Suprapubic skin (tissue), 4 donors: ENCODE data around the gene SCYGR2. TPM values are rescaled to one million over a fixed set of nuclear protein-coding genes. Genes with fewer than 3 reads are reported as not detected.

ENCODE experiments used
- DNase-seq, 2 donors: peaks; one replicate each; pipeline ENCODE4 v3.0.0-alpha.2; 2019; ENCODE audit warnings: low spot score in 2 of 2
- H3K27ac ChIP-seq: fragments of 200-600 bp; sonication (generic); one replicate; pipeline ENCODE4 v1.5.1; 2019
- H3K27me3 ChIP-seq: fragments of 200-600 bp; sonication (generic); one replicate; pipeline ENCODE4 v1.5.1; 2019
- H3K36me3 ChIP-seq: fragments of 200-600 bp; sonication (generic); one replicate; pipeline ENCODE4 v1.5.1; 2019
- H3K4me1 ChIP-seq: fragments of 200-600 bp; sonication (generic); one replicate; pipeline ENCODE4 v1.5.1; 2019
- H3K4me3 ChIP-seq: fragments of 200-600 bp; sonication (generic); one replicate; pipeline ENCODE4 v1.5.1; 2019; ENCODE audit warnings: mild to moderate bottlenecking
- H3K9me3 ChIP-seq: fragments of 200-600 bp; sonication (generic); one replicate; pipeline ENCODE4 v1.5.1; 2019
- EP300 ChIP-seq: sonication (generic); formaldehyde crosslinking; IDR thresholded peaks from one replicate; pipeline ENCODE4 v1.6.1; 2017; ENCODE audit warnings: antibody characterized with exemption
- POLR2A ChIP-seq, 2 donors: fragments of 450-650 bp; IDR thresholded peaks; one replicate each; pipeline ENCODE4 v1.6.1; 2017; ENCODE audit warnings: antibody characterized with exemption in 2 of 2, mild to moderate bottlenecking in 2 of 2, moderate library complexity in 2 of 2
- POLR2AphosphoS5 ChIP-seq, 3 donors: sonication (generic); formaldehyde crosslinking; IDR thresholded peaks; one replicate each; pipeline ENCODE4 v1.6.1; 2017; ENCODE audit warnings: antibody characterized with exemption in 3 of 3
- WGBS: methylation state at CpG from one replicate; pipeline ENCODE4 v1.1.5; 2018; 5-methylcytosine and 5-hydroxymethylcytosine counted together
- total RNA-seq, 4 donors: library from RNA; depleted of rRNA; stranded (reverse); fragments of >200 nt; gene quantifications; one replicate each; pipeline ENCODE4 v1.1.0, GENCODE V29; 2016
- TF ChIP-seq, protein P1 (sequence below), 2 donors: fragments of 200-600 bp in 1 of 2; fragments of 450-650 bp in 1 of 2; sonication (generic) in 1 of 2; IDR thresholded peaks; one replicate each; pipeline ENCODE4 v1.5.1; 2016 to 2019; ENCODE audit warnings: antibody characterized with exemption in 2 of 2, mild to moderate bottlenecking in 1 of 2, moderate library complexity in 1 of 2

SCYGR2 gene
- total RNA-seq, 4 donors from 2014 or later = 15.5 TPM; not detected in 3

DNA sequence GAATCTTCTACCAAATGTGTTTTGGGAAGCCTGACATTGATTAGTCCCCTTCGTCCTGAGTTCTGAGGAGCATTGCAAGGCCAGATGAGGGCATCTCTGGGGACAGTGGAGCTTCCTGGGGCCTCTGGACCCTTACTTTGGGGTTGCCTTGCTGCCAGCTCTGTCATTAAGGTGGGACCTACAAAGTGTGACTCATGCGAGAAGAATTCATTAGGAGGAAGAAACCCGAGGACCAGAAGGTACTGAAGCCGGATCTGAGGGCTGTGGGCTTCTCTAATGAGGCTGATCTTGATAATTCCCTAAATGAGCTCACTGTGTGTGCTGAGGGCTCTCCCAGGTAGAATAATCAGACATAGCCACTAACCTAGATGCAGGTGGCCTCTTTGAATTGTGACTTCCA, 695 bp upstream of the SCYGR2 start:
- DNase-seq = no peak
- TF ChIP-seq EP300 (no peak), POLR2AphosphoS5 (IDR thresholded peaks at IDR 0.05) (no peak), POLR2A (IDR thresholded peaks at IDR 0.05) (no peak)
- TF ChIP-seq, protein P1, sequence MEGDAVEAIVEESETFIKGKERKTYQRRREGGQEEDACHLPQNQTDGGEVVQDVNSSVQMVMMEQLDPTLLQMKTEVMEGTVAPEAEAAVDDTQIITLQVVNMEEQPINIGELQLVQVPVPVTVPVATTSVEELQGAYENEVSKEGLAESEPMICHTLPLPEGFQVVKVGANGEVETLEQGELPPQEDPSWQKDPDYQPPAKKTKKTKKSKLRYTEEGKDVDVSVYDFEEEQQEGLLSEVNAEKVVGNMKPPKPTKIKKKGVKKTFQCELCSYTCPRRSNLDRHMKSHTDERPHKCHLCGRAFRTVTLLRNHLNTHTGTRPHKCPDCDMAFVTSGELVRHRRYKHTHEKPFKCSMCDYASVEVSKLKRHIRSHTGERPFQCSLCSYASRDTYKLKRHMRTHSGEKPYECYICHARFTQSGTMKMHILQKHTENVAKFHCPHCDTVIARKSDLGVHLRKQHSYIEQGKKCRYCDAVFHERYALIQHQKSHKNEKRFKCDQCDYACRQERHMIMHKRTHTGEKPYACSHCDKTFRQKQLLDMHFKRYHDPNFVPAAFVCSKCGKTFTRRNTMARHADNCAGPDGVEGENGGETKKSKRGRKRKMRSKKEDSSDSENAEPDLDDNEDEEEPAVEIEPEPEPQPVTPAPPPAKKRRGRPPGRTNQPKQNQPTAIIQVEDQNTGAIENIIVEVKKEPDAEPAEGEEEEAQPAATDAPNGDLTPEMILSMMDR (IDR thresholded peaks at IDR 0.05) = no peak
- WGBS = 50% methylated on average over 4 of the region's 4 CpGs

DNA sequence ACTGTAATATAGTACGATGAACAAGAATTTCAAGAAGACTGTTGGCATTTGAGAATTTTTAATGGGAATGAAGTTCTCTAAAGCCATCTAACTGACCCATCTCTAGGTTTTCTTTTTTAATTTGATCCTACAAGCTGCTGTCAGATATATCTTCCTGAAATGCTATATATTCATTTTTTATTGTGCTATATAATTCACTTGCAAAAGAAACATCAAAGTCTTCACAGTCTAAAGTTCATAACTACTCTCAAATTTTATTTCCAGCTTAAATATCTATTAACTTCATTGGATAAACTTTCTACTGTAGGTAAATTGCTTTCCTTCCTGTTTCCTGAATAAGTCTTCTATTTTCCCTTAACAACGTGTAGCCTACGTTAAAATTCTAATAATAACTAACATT, 3.7 kb downstream of the SCYGR2 start:
- TF ChIP-seq, protein P1 (IDR thresholded peaks at IDR 0.05) = no peak
- TF ChIP-seq EP300 (no peak), POLR2A (IDR thresholded peaks at IDR 0.05) (no peak), POLR2AphosphoS5 (IDR thresholded peaks at IDR 0.05) (no peak)
- H3K4me3 ChIP-seq = no peak overlapping the region
- H3K27me3 ChIP-seq = no peaks in the 10 kb centered on the region
- no peaks in the 10 kb centered on the region for H3K36me3 ChIP-seq
- no peaks in the 10 kb centered on the region for H3K4me1 ChIP-seq
- no peak overlapping the region for H3K27ac ChIP-seq
- DNase-seq = no peak
- H3K9me3 ChIP-seq = no peaks in the 10 kb centered on the region
- 85% methylated on average over 3 of the region's 3 CpGs for WGBS

More for the DNA sequence above, 695 bp upstream of the SCYGR2 start:
- Histone ChIP-seq H3K27me3 (no peaks in the 10 kb centered on the region), H3K9me3 (no peaks in the 10 kb centered on the region), H3K27ac (no peak overlapping the region), H3K36me3 (no peaks in the 10 kb centered on the region), H3K4me1 (no peaks in the 10 kb centered on the region), H3K4me3 (no peak overlapping the region)

DNA sequence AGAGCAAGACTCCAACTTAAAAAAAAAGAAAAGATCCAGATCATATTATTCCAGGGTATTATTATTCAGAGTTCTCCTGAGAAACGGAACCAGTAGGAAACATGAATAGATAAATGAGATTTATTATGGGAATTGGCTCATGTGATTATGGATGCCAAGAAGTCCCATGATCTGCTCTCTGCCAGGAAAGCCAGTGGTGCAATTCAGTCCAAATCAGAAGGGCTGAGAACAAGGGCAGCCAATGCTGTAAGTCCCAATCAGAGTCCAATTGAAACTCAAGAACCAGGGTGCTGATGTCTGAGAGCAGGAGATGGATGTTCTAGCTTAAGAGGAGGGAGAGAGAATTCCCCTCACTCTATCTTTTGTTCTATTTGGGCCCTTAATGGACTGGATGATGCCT, 7.8 kb downstream of the SCYGR2 start:
- no peak overlapping the region for H3K27ac ChIP-seq
- H3K9me3 ChIP-seq = no peaks in the 10 kb centered on the region
- DNase-seq = no peak
- H3K36me3 ChIP-seq = no peaks in the 10 kb centered on the region
- WGBS = 70% methylated on average over 1 of the region's 1 CpG
- H3K4me3 ChIP-seq = no peak overlapping the region
- TF ChIP-seq POLR2AphosphoS5 (IDR thresholded peaks at IDR 0.05) (no peak), POLR2A (IDR thresholded peaks at IDR 0.05) (no peak), EP300 (no peak)
- TF ChIP-seq, protein P1 (IDR thresholded peaks at IDR 0.05) = no peak
- no peaks in the 10 kb centered on the region for H3K4me1 ChIP-seq
- H3K27me3 ChIP-seq = no peaks in the 10 kb centered on the region

- DNase-seq = no peak
- 60% methylated on average over 3 of the region's 3 CpGs for WGBS
- H3K27me3 ChIP-seq = no peaks in the 10 kb centered on the region
- no peak overlapping the region for H3K27ac ChIP-seq
- H3K9me3 ChIP-seq = no peaks in the 10 kb centered on the region
- TF ChIP-seq POLR2A (IDR thresholded peaks at IDR 0.05) = no peak
- TF ChIP-seq, protein P1 (IDR thresholded peaks at IDR 0.05) = no peak
- no peak for TF ChIP-seq POLR2AphosphoS5 (IDR thresholded peaks at IDR 0.05)
- no peak for TF ChIP-seq EP300
- H3K36me3 ChIP-seq = no peaks in the 10 kb centered on the region
- no peak overlapping the region for H3K4me3 ChIP-seq
- H3K4me1 ChIP-seq = no peaks in the 10 kb centered on the region
These were observed 9.2 kb downstream of the SCYGR2 start for GRCh38 chr2:227607941-227608340.

DNA sequence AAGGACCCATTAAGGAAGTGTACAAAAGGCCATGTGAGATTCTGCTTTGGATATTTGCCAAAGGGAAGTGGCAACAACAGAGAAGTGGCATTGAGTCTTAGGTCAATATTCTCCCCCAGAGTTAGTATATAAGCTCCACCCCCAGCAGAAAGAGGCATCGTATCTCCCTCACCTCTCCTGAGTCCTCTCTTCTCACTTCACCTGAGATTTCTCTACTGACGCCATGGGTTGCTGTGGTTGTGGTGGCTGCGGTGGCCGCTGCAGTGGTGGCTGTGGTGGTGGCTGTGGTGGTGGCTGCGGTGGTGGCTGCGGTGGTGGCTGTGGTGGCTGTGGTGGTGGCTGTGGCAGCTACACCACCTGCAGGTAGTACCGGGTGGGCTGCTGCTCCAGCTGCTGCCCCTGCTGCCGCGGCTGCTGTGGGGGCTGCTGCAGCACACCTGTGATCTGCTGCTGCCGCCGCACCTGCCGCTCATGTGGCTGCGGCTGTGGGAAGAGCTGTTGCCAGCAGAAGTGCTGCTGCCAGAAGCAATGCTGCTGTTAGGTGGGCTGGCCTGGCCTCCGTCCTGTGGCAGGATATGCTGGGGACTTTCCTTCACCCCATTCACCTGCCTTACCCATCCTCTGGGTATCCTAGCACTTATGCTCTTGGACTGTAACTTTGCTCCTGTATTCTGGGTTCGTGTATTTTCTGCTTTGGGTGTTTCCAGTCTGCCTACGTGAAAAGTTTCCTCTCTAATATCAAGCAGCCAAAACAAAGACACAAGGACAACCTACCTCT, 10.1 kb downstream of the SCYGR2 start:
- no peak overlapping the region for H3K4me3 ChIP-seq
- H3K27ac ChIP-seq = no peak overlapping the region
- no peak for DNase-seq
- H3K9me3 ChIP-seq = no peaks in the 10 kb centered on the region
- H3K36me3 ChIP-seq = no peaks in the 10 kb centered on the region
- peaks cover 2% of the 10 kb centered on the region for H3K4me1 ChIP-seq
- H3K27me3 ChIP-seq = no peaks in the 10 kb centered on the region
- TF ChIP-seq EP300 (no peak), POLR2AphosphoS5 (IDR thresholded peaks at IDR 0.05) (no peak), POLR2A (IDR thresholded peaks at IDR 0.05) (no peak)
- TF ChIP-seq, protein P1 (IDR thresholded peaks at IDR 0.05) = no peak
- 76% methylated on average over 10 of the region's 16 CpGs for WGBS
